Tibial nerve (tissue), 4 donors: ENCODE results near the gene SRSF4.

Experiments
- CTCF ChIP-seq, 5 experiments: fragments of 200-600 bp in 3 of 5; fragments of 450-650 bp in 2 of 5; sonication (generic) in 3 of 5; IDR thresholded peaks; one replicate each; pipeline ENCODE4 v1.5.1; 2016 to 2019; ENCODE audit warnings: antibody characterized with exemption in 5 of 5, mild to moderate bottlenecking in 3 of 5, moderate library complexity in 2 of 5
- EP300 ChIP-seq, 2 donors: sonication (generic); formaldehyde crosslinking; IDR thresholded peaks; one replicate each; pipeline ENCODE4 v1.6.1; 2017; ENCODE audit warnings: antibody characterized with exemption in 2 of 2, mild to moderate bottlenecking in 1 of 2
- POLR2A ChIP-seq, 2 donors: fragments of 450-650 bp; IDR thresholded peaks; one replicate each; pipeline ENCODE4 v1.6.1; 2017; ENCODE audit warnings: antibody characterized with exemption in 2 of 2, mild to moderate bottlenecking in 2 of 2, moderate library complexity in 2 of 2

- TF ChIP-seq CTCF (IDR thresholded peaks at IDR 0.05) (no peak), POLR2A (IDR thresholded peaks at IDR 0.05) (no peak), EP300 (IDR thresholded peaks at IDR 0.05) (no peak)
Observed at GRCh38 chr1:29217633-29218032, 35.9 kb upstream of the SRSF4 start.
